ENCODE measurements around the gene TSPOAP1. TPM values are rescaled to one million over a fixed set of nuclear protein-coding genes. Genes with fewer than 3 reads are reported as not detected.

TSPOAP1 gene
- total and polyA plus RNA-seq, 2 of the 13 experiments (the other 11 are each of a cell fraction or from before 2014, with no cell fraction given), result not detected

GRCh38 chr17:58337600-58338453 is 9.2 kb upstream of the TSPOAP1 start (continued):
- TF ChIP-seq PCBP1 (IDR thresholded peaks at IDR 0.05; ENCODE audit: borderline replicate concordance, low read depth, low read length), result 0 out of 2 replicates have a peak, but pooled peaks have one; percentile 41
- 0 out of 2 replicates have a peak, but pooled peaks have one; percentile 34 for TF ChIP-seq ZMAT3 (CRISPR knock-in tag; conservative IDR thresholded peaks at IDR 0.05)
- no peak for TF ChIP-seq SP140L (CRISPR knock-in tag; IDR thresholded peaks at IDR 0.05; ENCODE audit: borderline replicate concordance)
- TF ChIP-seq RARG (CRISPR knock-in tag; IDR thresholded peaks at IDR 0.05; ENCODE audit: low read depth), result no peak
- TF ChIP-seq SMC3 (IDR thresholded peaks at IDR 0.05; ENCODE audit: low read length), result no peak
- TF ChIP-seq ZNF280B (CRISPR knock-in tag; IDR thresholded peaks at IDR 0.05; ENCODE audit: borderline replicate concordance), result peak; percentile 67
- TF ChIP-seq ZBTB25 (CRISPR knock-in tag; IDR thresholded peaks at IDR 0.05), result 0 out of 2 replicates have a peak, but pooled peaks have one; percentile 17
- peak; percentile 76; the same call in 1 of the 2 replicates for TF ChIP-seq NRL (CRISPR knock-in tag; IDR thresholded peaks at IDR 0.05; ENCODE audit: borderline replicate concordance)
- TF ChIP-seq ZNF143 (CRISPR knock-in tag; IDR thresholded peaks at IDR 0.05), result no peak
- no peak for TF ChIP-seq MLXIP (CRISPR knock-in tag; IDR thresholded peaks at IDR 0.05; ENCODE audit: borderline replicate concordance)
- TF ChIP-seq YEATS2 (CRISPR knock-in tag; IDR thresholded peaks at IDR 0.05; ENCODE audit: borderline replicate concordance), result 0 out of 2 replicates have a peak, but pooled peaks have one; percentile 59
- no peak for TF ChIP-seq POLR2G (IDR thresholded peaks at IDR 0.05; ENCODE audit: low read depth, low read length)
- TF ChIP-seq ZNF496 (CRISPR knock-in tag; IDR thresholded peaks at IDR 0.05; ENCODE audit: insufficient replicate concordance), result no peak
- no peak for TF ChIP-seq FOXK1 (CRISPR knock-in tag; IDR thresholded peaks at IDR 0.05; ENCODE audit: borderline replicate concordance, low read depth)
- TF ChIP-seq SRSF4 (IDR thresholded peaks at IDR 0.05; ENCODE audit: low read depth, low read length, poor library complexity, severe bottlenecking), result no peak
- no peak for TF ChIP-seq SP2 (CRISPR knock-in tag; IDR thresholded peaks at IDR 0.05)
- TF ChIP-seq RFXANK (CRISPR knock-in tag; IDR thresholded peaks at IDR 0.05), result no peak
- peak; percentile 44; the same call in 1 of the 2 replicates for TF ChIP-seq ZMYM4 (CRISPR knock-in tag; IDR thresholded peaks at IDR 0.05)
- no peak for TF ChIP-seq ZNF850 (CRISPR knock-in tag; conservative IDR thresholded peaks at IDR 0.05)
- TF ChIP-seq ATF2 (CRISPR knock-in tag; IDR thresholded peaks at IDR 0.05), result 0 out of 2 replicates have a peak, but pooled peaks have one; percentile 15
- no peak for TF ChIP-seq ZSCAN31 (CRISPR knock-in tag; IDR thresholded peaks at IDR 0.05; ENCODE audit: low read depth)
- TF ChIP-seq HOXA7 (CRISPR knock-in tag; IDR thresholded peaks at IDR 0.05), result no peak

Data from HepG2 (cell line).